MCF 10A (cell line): ENCODE results near the gene RXFP4. TPM values are rescaled to one million over a fixed set of nuclear protein-coding genes. Genes with fewer than 3 reads are reported as not detected.

Experiments
- BruUV-seq: library from RNA; stranded (reverse); fragments of 400-500 nt; replicated peaks from 2 replicates; lab custom pipeline; 2021; lab: Mats Ljungman, UMichigan
- CTCF ChIA-PET: fragments of 300-600 bp; sonication (Branson Sonifier 250); formaldehyde crosslinking; extraction: SDS; loops from one replicate; lab custom pipeline; 2021; ENCODE audit warnings: antibody characterized with exemption, inconsistent platforms; lab: Yijun Ruan, JAX
- POLR2A ChIA-PET: fragments of 300-600, 350-650 bp; sonication (Branson Sonifier 250); formaldehyde crosslinking; extraction: SDS; loops from one replicate; lab custom pipeline; 2020; ENCODE audit warnings: antibody characterized with exemption, inconsistent platforms; lab: Yijun Ruan, JAX
- DNase-seq: peaks from one replicate; pipeline ENCODE4 v3.0.0-alpha.2; 2018; ENCODE audit not compliant: unreplicated experiment
- H3K27ac Mint-ChIP-seq: one replicate; pipeline ENCODE4 v1.8.0; 2022; ENCODE audit warnings: mild to moderate bottlenecking, low read depth, mixed read lengths; ENCODE audit not compliant: unreplicated experiment
- H3K27me3 Mint-ChIP-seq: one replicate; pipeline ENCODE4 v1.8.0; 2022; ENCODE audit warnings: mixed read lengths; ENCODE audit not compliant: insufficient read depth, unreplicated experiment
- H3K36me3 Mint-ChIP-seq: one replicate; pipeline ENCODE4 v1.8.0; 2022; ENCODE audit warnings: mild to moderate bottlenecking, moderate library complexity, mixed read lengths; ENCODE audit not compliant: insufficient read depth, unreplicated experiment
- H3K4me1 Mint-ChIP-seq: one replicate; pipeline ENCODE4 v1.8.0; 2022; ENCODE audit warnings: mixed read lengths; ENCODE audit not compliant: insufficient read depth, unreplicated experiment
- H3K4me3 Mint-ChIP-seq: one replicate; pipeline ENCODE4 v1.8.0; 2022; ENCODE audit warnings: mild to moderate bottlenecking, moderate library complexity, mixed read lengths; ENCODE audit not compliant: unreplicated experiment
- H3K9me3 Mint-ChIP-seq: one replicate; pipeline ENCODE4 v1.8.0; 2022; ENCODE audit warnings: mixed read lengths; ENCODE audit not compliant: unreplicated experiment
- CTCF ChIP-seq: fragments of 200-600 bp; IDR thresholded peaks from one replicate; pipeline ENCODE4 v1.8.0; 2022; ENCODE audit warnings: antibody characterized with exemption, mild to moderate bottlenecking; ENCODE audit not compliant: unreplicated experiment
- intact Hi-C: fragments of 100-400 bp; cut with micrococcal nuclease; formaldehyde crosslinking; loops from 2 replicates; pipeline ENCODE4 v1.14.1; 2022
- total RNA-seq: library from RNA; stranded (reverse); gene quantifications from 2 replicates; pipeline ENCODE4 v1.2.3, GENCODE V29; 2022

The RXFP4 gene
- total RNA-seq, 1 experiment from 2014 or later: not detected

DNA sequence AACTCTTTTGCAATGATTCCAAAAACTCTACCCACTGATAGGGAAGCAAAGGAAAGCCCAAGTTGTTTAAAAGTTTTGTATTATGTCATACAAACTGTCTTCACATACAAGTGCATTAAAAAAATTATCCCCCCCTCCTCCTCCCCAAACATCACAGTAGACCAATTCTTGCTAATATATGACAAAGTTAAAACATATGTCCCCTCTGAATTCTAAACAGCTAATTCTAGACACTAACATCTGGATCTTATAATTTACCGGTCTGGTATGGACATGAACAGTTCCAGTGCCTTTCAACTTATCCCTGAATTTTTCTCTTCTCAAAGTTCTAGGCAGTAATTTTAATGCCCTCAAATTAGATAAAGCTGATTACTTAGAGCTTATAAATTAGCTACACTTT, 43.7 kb upstream of the RXFP4 start:
- H3K4me1 Mint-ChIP-seq: peaks cover 16% of the 10 kb centered on the region
- no peaks in the 10 kb centered on the region for H3K9me3 Mint-ChIP-seq
- DNase-seq: no peak
- ChIA-PET POLR2A (interaction anchor here (1.1 to 1.7 kb wide), 4 partner anchors 8 to 38 kb away, joined by 3 to 4 read pairs (median 4); partner anchors contain the start of gene SYT11), CTCF (interaction anchor here (0.6 to 1.3 kb wide), 3 partner anchors 17 to 38 kb away, joined by 3 read pairs; no protein-coding TSS in a partner anchor)
- no peak overlapping the region for H3K4me3 Mint-ChIP-seq
- intact Hi-C loops: no loop called here
- no peaks in the 10 kb centered on the region for H3K27me3 Mint-ChIP-seq
- BruUV-seq: no TSS peak
- H3K36me3 Mint-ChIP-seq: peaks cover 69% of the 10 kb centered on the region
- H3K27ac Mint-ChIP-seq: no peak overlapping the region
- TF ChIP-seq CTCF: no peak

DNA sequence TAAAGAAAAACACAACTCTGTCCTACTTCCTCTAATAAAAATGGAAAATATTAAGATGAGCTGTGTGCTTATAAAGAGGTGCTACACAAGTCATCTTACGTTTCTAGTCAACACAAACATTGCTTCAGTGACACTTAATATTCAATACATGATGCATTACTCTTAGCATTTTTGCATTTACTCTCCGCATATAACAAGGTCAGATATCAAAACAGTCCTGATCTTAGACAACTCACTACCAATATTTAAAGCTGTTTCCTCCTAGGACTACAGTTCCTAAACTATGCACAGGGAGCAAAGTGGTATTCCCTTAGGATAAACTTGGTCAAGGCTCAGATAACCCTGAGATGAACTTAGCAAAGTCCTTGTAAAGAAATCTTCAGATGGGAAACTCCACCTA, 42.5 kb upstream of the RXFP4 start:
- H3K4me3 Mint-ChIP-seq: no peak overlapping the region
- ChIA-PET POLR2A (interaction anchor here (0.7 to 1.7 kb wide), 4 partner anchors 18 to 42 kb away, joined by 3 to 6 read pairs (median 4); partner anchors contain the start of genes GON4L and SYT11), CTCF (interaction anchor here (0.6 to 1.3 kb wide), 6 partner anchors 11 to 438 kb away, joined by 3 to 6 read pairs (median 3); no protein-coding TSS in a partner anchor)
- DNase-seq: no peak
- no peaks in the 10 kb centered on the region for H3K27me3 Mint-ChIP-seq
- TF ChIP-seq CTCF: no peak
- peaks cover 81% of the 10 kb centered on the region for H3K36me3 Mint-ChIP-seq
- H3K4me1 Mint-ChIP-seq: peaks cover 5% of the 10 kb centered on the region
- peak overlapping the region; percentile 52 for H3K27ac Mint-ChIP-seq
- no peaks in the 10 kb centered on the region for H3K9me3 Mint-ChIP-seq
- no TSS peak for BruUV-seq
- intact Hi-C loops: no loop called here

GRCh38 chr1:155899683-155900082, 41.8 kb upstream of the RXFP4 start:
- intact Hi-C loops: no loop called here
- BruUV-seq: TSS peak; percentile 25
- POLR2A ChIA-PET: interaction anchor here (0.6 to 1.7 kb wide), 4 partner anchors 17 to 43 kb away, joined by 3 to 6 read pairs (median 4); partner anchors contain the start of genes GON4L and SYT11
- Mint-ChIP-seq H3K4me1 (peaks cover 4% of the 10 kb centered on the region), H3K36me3 (peaks cover 89% of the 10 kb centered on the region), H3K9me3 (no peaks in the 10 kb centered on the region), H3K27ac (no peak overlapping the region), H3K4me3 (no peak overlapping the region), H3K27me3 (no peaks in the 10 kb centered on the region)
- TF ChIP-seq CTCF: no peak
- DNase-seq: no peak
- CTCF ChIA-PET: interaction anchor here (0.7 kb wide), 1 partner anchor 34 kb away, joined by 4 read pairs; no protein-coding TSS in a partner anchor

DNA sequence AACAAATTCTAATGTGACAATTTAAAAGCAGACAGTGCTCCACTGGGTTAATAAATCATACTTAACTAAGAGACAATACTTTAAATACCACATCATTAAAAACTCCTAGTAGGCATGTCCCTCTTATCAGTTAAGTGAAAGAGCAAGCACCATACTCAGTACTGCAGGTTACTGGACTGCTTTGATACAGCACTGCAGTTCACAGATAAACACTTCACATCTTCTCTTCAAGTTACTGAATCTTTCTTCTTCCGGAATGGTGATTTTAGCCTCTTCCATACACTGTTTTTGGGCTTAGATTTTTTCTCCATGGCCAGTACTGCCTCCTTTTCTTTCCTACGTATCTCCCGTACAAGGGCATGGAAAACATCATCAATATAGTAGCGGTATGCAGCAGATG, 41.3 kb upstream of the RXFP4 start:
- Mint-ChIP-seq H3K27ac (no peak overlapping the region), H3K4me1 (peaks cover 4% of the 10 kb centered on the region), H3K27me3 (no peaks in the 10 kb centered on the region), H3K9me3 (no peaks in the 10 kb centered on the region), H3K4me3 (no peak overlapping the region), H3K36me3 (peaks cover 93% of the 10 kb centered on the region)
- CTCF ChIA-PET: interaction anchor here (0.7 kb wide), 1 partner anchor 56 kb away, joined by 5 read pairs; no protein-coding TSS in a partner anchor
- TF ChIP-seq CTCF: no peak
- no peak for DNase-seq
- BruUV-seq: no TSS peak
- intact Hi-C loops: no loop called here
- POLR2A ChIA-PET: interaction anchor here (0.7 kb wide), 1 partner anchor 10 kb away, joined by 4 read pairs; no protein-coding TSS in a partner anchor
